Measurements from ENCODE around the gene FBXO11. TPM values are rescaled to one million over a fixed set of nuclear protein-coding genes. Genes with fewer than 3 reads are reported as not detected.

FBXO11 gene
- total and polyA plus RNA-seq, 7 donors = 13.4 to 71.7 (median 43.8) TPM

GRCh38 chr2:47799031-47799609 lies 107.2 kb downstream of the FBXO11 start:
- no peaks in the 10 kb centered on the region for H3K4me1 ChIP-seq
- TF ChIP-seq POLR2A (IDR thresholded peaks at IDR 0.05) = no peak
- TF ChIP-seq CTCF (IDR thresholded peaks at IDR 0.05) = no peak
- no peak for TF ChIP-seq POLR2AphosphoS5 (IDR thresholded peaks at IDR 0.05)
- no peak for TF ChIP-seq EP300 (IDR thresholded peaks at IDR 0.05)
- H3K36me3 ChIP-seq = peaks cover 8 to 98% (median 50%) of the 10 kb centered on the region in 4 donors
- H3K4me3 ChIP-seq = no peak overlapping the region
- peaks cover 0 to 5% (median 1%) of the 10 kb centered on the region in 4 donors for H3K9me3 ChIP-seq
- no peak for DNase-seq
- no peak overlapping the region for H3K27ac ChIP-seq
- 93 to 94% methylated on average over 6 of the region's 6 CpGs for WGBS, 2 donors
- intact Hi-C loops (cut with DNase I) = no loop called here
- H3K27me3 ChIP-seq = no peaks in the 10 kb centered on the region

GRCh38 chr2:47798631-47799030 lies 107.7 kb downstream of the FBXO11 start:
- DNase-seq = no peak
- 84 to 89% methylated on average over 6 of the region's 6 CpGs for WGBS, 2 donors
- intact Hi-C loops (cut with DNase I) = no loop called here
- Histone ChIP-seq H3K4me1 (no peaks in the 10 kb centered on the region), H3K9me3 (peaks cover 0 to 5% (median 0%) of the 10 kb centered on the region in 4 donors), H3K36me3 (peaks cover 8 to 98% (median 45%) of the 10 kb centered on the region in 4 donors), H3K27me3 (no peaks in the 10 kb centered on the region), H3K27ac (no peak overlapping the region), H3K4me3 (no peak overlapping the region)
- no peak for TF ChIP-seq POLR2AphosphoS5 (IDR thresholded peaks at IDR 0.05)
- no peak for TF ChIP-seq EP300 (IDR thresholded peaks at IDR 0.05)
- TF ChIP-seq POLR2A (IDR thresholded peaks at IDR 0.05) = no peak
- no peak for TF ChIP-seq CTCF (IDR thresholded peaks at IDR 0.05)

- WGBS, 2 donors = 79 to 89% methylated on average over 2 of the region's 2 CpGs
- H3K27ac ChIP-seq = no peak overlapping the region
- peaks cover 0 to 2% (median 0%) of the 10 kb centered on the region in 4 donors for H3K4me1 ChIP-seq
- H3K36me3 ChIP-seq = peaks cover 0 to 85% (median 34%) of the 10 kb centered on the region in 4 donors
- no peak for DNase-seq
- TF ChIP-seq EP300 (IDR thresholded peaks at IDR 0.05) (no peak), POLR2AphosphoS5 (IDR thresholded peaks at IDR 0.05) (no peak), POLR2A (IDR thresholded peaks at IDR 0.05) (no peak), CTCF (IDR thresholded peaks at IDR 0.05) (no peak)
- no peak overlapping the region for H3K4me3 ChIP-seq
- intact Hi-C loops (cut with DNase I) = no loop called here
- no peaks in the 10 kb centered on the region for H3K27me3 ChIP-seq
- H3K9me3 ChIP-seq = no peaks in the 10 kb centered on the region
Measured at GRCh38 chr2:47796090-47796697, 110.1 kb downstream of the FBXO11 start.

- no peaks in the 10 kb centered on the region for H3K9me3 ChIP-seq
- peaks cover 0 to 6% (median 0%) of the 10 kb centered on the region in 4 donors for H3K36me3 ChIP-seq
- no peak for DNase-seq
- H3K27me3 ChIP-seq = no peaks in the 10 kb centered on the region
- no peak overlapping the region for H3K4me3 ChIP-seq
- intact Hi-C loops (cut with DNase I) = no loop called here
- peaks cover 0 to 38% (median 19%) of the 10 kb centered on the region in 4 donors for H3K4me1 ChIP-seq
- no peak overlapping the region for H3K27ac ChIP-seq
- TF ChIP-seq POLR2AphosphoS5 (IDR thresholded peaks at IDR 0.05) (no peak), EP300 (IDR thresholded peaks at IDR 0.05) (no peak), CTCF (IDR thresholded peaks at IDR 0.05) (no peak), POLR2A (IDR thresholded peaks at IDR 0.05) (no peak)
- WGBS, 2 donors = 56 to 85% methylated on average over 7 of the region's 7 CpGs
Measured at GRCh38 chr2:47785986-47786385, 120.3 kb downstream of the FBXO11 start.

Data from sigmoid colon (tissue), 7 donors.